Transverse colon (tissue), 4 donors: ENCODE measurements around the gene BICD1. TPM values are rescaled to one million over a fixed set of nuclear protein-coding genes. Genes with fewer than 3 reads are reported as not detected.

ENCODE experiments used
- DNase-seq: peaks from one replicate; pipeline ENCODE4 v3.0.0-alpha.2; 2019
- H3K27ac ChIP-seq, 4 donors: fragments of 200-600 bp; sonication (generic); 2 replicates each; pipeline ENCODE4 v1.5.1; 2016 to 2018; ENCODE audit warnings: inconsistent platforms in 4 of 4
- H3K27me3 ChIP-seq: fragments of 200-600 bp; sonication (generic); 2 replicates; pipeline ENCODE4 v1.5.1; 2017; ENCODE audit warnings: inconsistent platforms
- H3K36me3 ChIP-seq, 4 donors: fragments of 200-600 bp; sonication (generic); 2 replicates each; pipeline ENCODE4 v1.5.1; 2017 to 2019; ENCODE audit warnings: inconsistent platforms in 4 of 4
- H3K4me1 ChIP-seq, 4 donors: fragments of 200-600 bp; sonication (generic); 2 replicates each; pipeline ENCODE4 v1.5.1; 2017 to 2020; ENCODE audit warnings: inconsistent platforms in 4 of 4
- H3K4me3 ChIP-seq, 4 donors: fragments of 200-600 bp; sonication (generic); 1 replicate in 1 of 4; 2 replicates in 3 of 4; pipeline versions ENCODE4 v1.5.1 to v1.6.1; 2017 to 2019; ENCODE audit warnings: inconsistent platforms in 4 of 4
- H3K9me3 ChIP-seq, 2 donors: fragments of 200-600 bp; sonication (generic); 2 replicates each; pipeline ENCODE4 v1.5.1; 2017 to 2019; ENCODE audit warnings: inconsistent platforms in 2 of 2
- EP300 ChIP-seq: sonication (generic); formaldehyde crosslinking; IDR thresholded peaks from one replicate; pipeline ENCODE4 v1.6.1; 2017; ENCODE audit warnings: antibody characterized with exemption, low read depth
- POLR2A ChIP-seq: fragments of 450-650 bp; IDR thresholded peaks from one replicate; pipeline ENCODE4 v1.6.1; 2016; ENCODE audit warnings: antibody characterized with exemption, mild to moderate bottlenecking, moderate library complexity
- POLR2AphosphoS5 ChIP-seq, 3 donors: sonication (generic); formaldehyde crosslinking; IDR thresholded peaks; one replicate each; pipeline ENCODE4 v1.6.1; 2016; ENCODE audit warnings: antibody characterized with exemption in 3 of 3
- WGBS, 2 donors: methylation state at CpG; one replicate each; pipeline ENCODE4 v1.1.5; 2018; ENCODE audit warnings: low coverage in 1 of 2; 5-methylcytosine and 5-hydroxymethylcytosine counted together
- in situ Hi-C, 4 donors: fragments of 200-750 bp; cut with MboI; loops; one replicate each; pipeline versions ENCODE4 v1.15.0 to v1.15.1; 2017; ENCODE audit warnings: low sequenced_read_pairs in 3 of 4, low pct_ligation_motif_present in 1 of 4, low pct_unique_long_range_greater_than_20kb in 1 of 4
- intact Hi-C: fragments of 100-400 bp; cut with DNase I; formaldehyde crosslinking; loops from one replicate; pipeline ENCODE4 v1.15.1; 2023; ENCODE audit warnings: low total_unique reads
- total RNA-seq, 4 donors: library from RNA; depleted of rRNA; stranded (reverse); fragments of >200 nt; gene quantifications; one replicate each; pipeline ENCODE4 v1.1.0, GENCODE V29; 2016
- TF ChIP-seq, protein P1 (sequence below), 5 experiments: fragments of 200-600 bp in 3 of 5; fragments of 450-650 bp in 2 of 5; sonication (generic) in 3 of 5; IDR thresholded peaks; 1 replicate in 2 of 5; 2 replicates in 3 of 5; pipeline ENCODE4 v1.5.1; 2016 to 2017; ENCODE audit warnings: antibody characterized with exemption in 5 of 5, inconsistent platforms in 3 of 5, mild to moderate bottlenecking in 2 of 5, moderate library complexity in 1 of 5

The BICD1 gene
- total RNA-seq, 4 donors from 2014 or later, result 0.75 to 27.7 (median 5.2) TPM

DNA sequence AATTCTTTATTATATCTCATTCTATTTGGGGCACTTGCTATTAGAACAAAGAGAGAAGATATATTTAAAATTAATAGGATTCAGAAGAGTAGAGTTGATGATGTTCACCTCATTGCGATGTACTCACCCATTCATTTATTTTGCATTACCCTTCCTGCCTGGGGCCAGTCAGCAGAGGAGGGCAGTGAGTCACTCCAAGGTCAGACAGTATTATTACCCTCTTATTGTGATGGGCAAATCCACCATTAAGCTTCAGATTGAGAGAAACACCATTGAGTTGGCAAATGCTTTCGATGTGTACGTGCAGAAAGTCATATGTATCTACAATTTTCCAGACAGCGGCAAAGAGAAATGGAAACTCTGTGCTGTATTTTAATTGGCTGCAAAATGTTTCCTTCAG is 134.2 kb downstream of the BICD1 start:
- in situ Hi-C loops, result no loop called here

DNA sequence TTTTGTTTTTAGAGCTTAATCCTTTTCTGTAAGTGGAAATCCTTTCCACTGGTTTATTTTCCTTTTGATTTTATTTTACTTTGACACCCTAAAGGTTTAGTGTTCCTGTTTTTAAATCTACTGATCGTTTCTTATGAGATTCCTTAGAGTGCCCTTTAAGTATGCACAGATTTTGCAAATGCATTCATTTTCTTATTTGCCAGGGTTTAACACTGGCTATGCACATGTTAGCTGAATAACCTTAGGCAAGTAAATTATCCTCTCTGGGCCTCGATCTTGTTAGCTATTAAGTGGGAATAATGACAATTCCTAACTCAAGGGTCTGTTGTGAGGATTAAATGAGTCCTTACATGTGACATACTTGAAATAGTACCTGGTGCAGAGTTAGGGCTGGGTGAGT is 136.0 kb downstream of the BICD1 start:
- H3K4me3 ChIP-seq, result no peak overlapping the region
- no peaks in the 10 kb centered on the region for H3K4me1 ChIP-seq
- intact Hi-C loops, result no loop called here
- H3K27ac ChIP-seq, result no peak overlapping the region
- no peak for DNase-seq
- no peak for TF ChIP-seq POLR2A
- TF ChIP-seq POLR2AphosphoS5 (IDR thresholded peaks at IDR 0.05), result no peak
- no peak for TF ChIP-seq EP300
- TF ChIP-seq, protein P1, sequence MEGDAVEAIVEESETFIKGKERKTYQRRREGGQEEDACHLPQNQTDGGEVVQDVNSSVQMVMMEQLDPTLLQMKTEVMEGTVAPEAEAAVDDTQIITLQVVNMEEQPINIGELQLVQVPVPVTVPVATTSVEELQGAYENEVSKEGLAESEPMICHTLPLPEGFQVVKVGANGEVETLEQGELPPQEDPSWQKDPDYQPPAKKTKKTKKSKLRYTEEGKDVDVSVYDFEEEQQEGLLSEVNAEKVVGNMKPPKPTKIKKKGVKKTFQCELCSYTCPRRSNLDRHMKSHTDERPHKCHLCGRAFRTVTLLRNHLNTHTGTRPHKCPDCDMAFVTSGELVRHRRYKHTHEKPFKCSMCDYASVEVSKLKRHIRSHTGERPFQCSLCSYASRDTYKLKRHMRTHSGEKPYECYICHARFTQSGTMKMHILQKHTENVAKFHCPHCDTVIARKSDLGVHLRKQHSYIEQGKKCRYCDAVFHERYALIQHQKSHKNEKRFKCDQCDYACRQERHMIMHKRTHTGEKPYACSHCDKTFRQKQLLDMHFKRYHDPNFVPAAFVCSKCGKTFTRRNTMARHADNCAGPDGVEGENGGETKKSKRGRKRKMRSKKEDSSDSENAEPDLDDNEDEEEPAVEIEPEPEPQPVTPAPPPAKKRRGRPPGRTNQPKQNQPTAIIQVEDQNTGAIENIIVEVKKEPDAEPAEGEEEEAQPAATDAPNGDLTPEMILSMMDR (IDR thresholded peaks at IDR 0.05), result no peak
- in situ Hi-C loops, result no loop called here
- no peaks in the 10 kb centered on the region for H3K36me3 ChIP-seq
- 82 to 90% methylated on average over 2 of the region's 2 CpGs for whole genome bisulfite sequencing, 2 donors
- no peaks in the 10 kb centered on the region for H3K9me3 ChIP-seq
- H3K27me3 ChIP-seq, result no peaks in the 10 kb centered on the region

More for the DNA sequence above, 134.2 kb downstream of the BICD1 start:
- no peak overlapping the region for H3K4me3 ChIP-seq
- no peaks in the 10 kb centered on the region for H3K36me3 ChIP-seq
- H3K27ac ChIP-seq, result no peak overlapping the region
- H3K27me3 ChIP-seq, result no peaks in the 10 kb centered on the region
- no peaks in the 10 kb centered on the region for H3K9me3 ChIP-seq
- WGBS, 2 donors, result 82 to 93% methylated on average over 2 to 4 of the region's 4 CpGs
- H3K4me1 ChIP-seq, result no peaks in the 10 kb centered on the region
- intact Hi-C loops, result no loop called here
- DNase-seq, result no peak
- TF ChIP-seq EP300 (no peak), POLR2A (no peak), POLR2AphosphoS5 (IDR thresholded peaks at IDR 0.05) (no peak)
- TF ChIP-seq, protein P1 (IDR thresholded peaks at IDR 0.05), result no peak

DNA sequence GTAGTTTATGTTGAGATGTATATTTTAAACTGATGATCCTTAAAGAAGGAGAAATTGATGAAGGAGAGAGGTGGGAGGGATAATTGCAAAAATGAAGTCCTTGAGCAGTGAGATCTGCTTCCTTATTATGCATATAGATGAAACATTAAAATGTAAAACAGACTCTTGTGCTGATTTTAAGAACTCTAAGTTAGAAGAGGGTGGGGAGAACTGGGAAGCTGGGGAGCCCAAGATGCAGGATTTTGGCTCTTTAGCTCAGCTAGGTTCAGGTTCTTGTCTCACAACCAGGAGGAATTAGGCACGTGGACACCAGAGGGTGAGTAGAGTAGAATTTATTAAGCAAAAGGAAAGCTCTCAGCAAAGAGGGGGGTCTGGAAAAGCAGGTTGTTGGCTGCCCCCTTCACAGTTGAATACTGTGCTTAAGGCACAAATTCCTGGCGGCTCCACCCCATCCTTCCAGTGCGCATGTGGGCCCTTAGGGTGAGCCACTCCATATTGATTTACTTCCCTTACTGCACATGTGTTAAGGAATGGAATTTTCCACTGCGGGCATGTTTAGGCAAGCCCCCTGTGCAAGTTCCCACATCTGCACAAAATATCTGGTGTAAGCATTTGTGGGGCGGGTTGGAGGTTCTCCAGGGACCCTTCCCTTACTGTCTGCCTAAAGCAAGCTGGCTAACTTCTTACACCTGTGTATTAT is 141.9 kb downstream of the BICD1 start:
- no peaks in the 10 kb centered on the region for H3K36me3 ChIP-seq
- H3K4me3 ChIP-seq, result no peak overlapping the region
- intact Hi-C loops, result no loop called here
- WGBS, 2 donors, result 85% methylated on average over 5 of the region's 5 CpGs; no CpG with 5 or more reads in 1 of the 2 donors
- DNase-seq, result no peak
- no peaks in the 10 kb centered on the region for H3K9me3 ChIP-seq
- in situ Hi-C loops, result no loop called here
- no peaks in the 10 kb centered on the region for H3K4me1 ChIP-seq
- TF ChIP-seq POLR2A, result no peak
- TF ChIP-seq POLR2AphosphoS5 (IDR thresholded peaks at IDR 0.05), result no peak
- TF ChIP-seq EP300, result no peak
- TF ChIP-seq, protein P1 (IDR thresholded peaks at IDR 0.05), result no peak
- no peaks in the 10 kb centered on the region for H3K27me3 ChIP-seq
- no peak overlapping the region for H3K27ac ChIP-seq

DNA sequence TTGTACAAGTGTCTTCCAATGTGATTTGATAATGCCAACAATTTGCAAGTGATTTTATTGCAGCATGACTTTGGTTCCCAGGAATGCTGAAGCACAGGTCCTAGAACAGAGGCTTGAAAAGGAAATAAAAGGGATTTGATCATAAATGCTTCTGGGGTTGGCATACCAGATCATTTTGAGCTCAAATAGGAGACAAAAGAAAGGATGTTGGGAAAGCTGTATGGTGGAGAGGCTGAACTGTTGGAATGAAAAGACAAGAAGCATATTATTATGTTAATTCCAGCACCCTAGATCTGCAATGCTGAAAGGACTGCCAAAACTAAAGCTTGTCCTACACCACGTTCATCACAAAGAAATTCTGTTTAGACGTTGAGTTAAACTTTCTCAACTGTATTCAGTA is 143.1 kb downstream of the BICD1 start:
- in situ Hi-C loops, result no loop called here
- Histone ChIP-seq H3K4me1 (no peaks in the 10 kb centered on the region), H3K9me3 (no peaks in the 10 kb centered on the region), H3K4me3 (no peak overlapping the region), H3K27me3 (no peaks in the 10 kb centered on the region), H3K27ac (no peak overlapping the region), H3K36me3 (no peaks in the 10 kb centered on the region)
- no peak for TF ChIP-seq POLR2AphosphoS5 (IDR thresholded peaks at IDR 0.05)
- TF ChIP-seq, protein P1 (IDR thresholded peaks at IDR 0.05), result no peak
- no peak for TF ChIP-seq EP300
- no peak for TF ChIP-seq POLR2A
- DNase-seq, result no peak
- 36 to 40% methylated on average over 2 of the region's 2 CpGs for WGBS, 2 donors
- intact Hi-C loops, result no loop called here
